NCI-H510A (cell line): ENCODE data around the gene CDK11B.
A peak's percentile ranks its signal among the peaks of the same experiment; 100 is the strongest.
"Not testable (repeated sequence)": the region's sequence is repeated elsewhere in the genome, so short reads cannot be mapped to it uniquely, and the experiment has no call there.

ENCODE experiments used
- DNase-seq: peaks from one replicate; lab custom pipeline; 2025; lab: John Stamatoyannopoulos, UW

Gene CDK11B

GRCh38 chr1:1658583-1659549, at the start of gene CDK11B:
Gene CDK11B, minus strand, starts transcription at chr1:1659004. Its CDS starts 1,519 bp downstream, at chr1:1657485.
- DNase-seq: peak; percentile 99

- DNase-seq: not testable (repeated sequence)
Observed at GRCh38 chr1:1707897-1708296, 49.1 kb upstream of the CDK11B start.

DNA sequence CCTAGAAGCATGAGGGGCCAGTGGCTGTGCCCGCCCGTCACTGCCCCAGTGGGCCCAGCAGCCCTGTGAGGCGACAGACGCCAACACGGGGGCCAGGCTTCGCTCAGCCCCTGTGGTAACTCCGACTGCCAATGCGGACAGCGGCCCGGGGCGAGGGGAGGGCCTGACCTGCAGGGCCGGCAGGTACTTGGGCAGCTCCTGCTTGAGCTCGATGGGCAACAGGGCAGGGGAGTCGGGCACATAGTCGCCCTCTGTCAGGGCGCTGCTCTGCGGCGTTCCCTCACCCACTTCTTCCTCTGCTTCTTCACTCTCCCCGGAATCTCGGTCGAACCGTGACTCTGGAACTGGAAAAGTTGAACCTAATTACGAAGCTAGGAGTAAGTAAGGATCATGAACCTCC, 48.4 kb upstream of the CDK11B start:
- DNase-seq: not testable (repeated sequence)

- not testable (repeated sequence) for DNase-seq
Observed at GRCh38 chr1:1705623-1706022, 46.8 kb upstream of the CDK11B start.

DNA sequence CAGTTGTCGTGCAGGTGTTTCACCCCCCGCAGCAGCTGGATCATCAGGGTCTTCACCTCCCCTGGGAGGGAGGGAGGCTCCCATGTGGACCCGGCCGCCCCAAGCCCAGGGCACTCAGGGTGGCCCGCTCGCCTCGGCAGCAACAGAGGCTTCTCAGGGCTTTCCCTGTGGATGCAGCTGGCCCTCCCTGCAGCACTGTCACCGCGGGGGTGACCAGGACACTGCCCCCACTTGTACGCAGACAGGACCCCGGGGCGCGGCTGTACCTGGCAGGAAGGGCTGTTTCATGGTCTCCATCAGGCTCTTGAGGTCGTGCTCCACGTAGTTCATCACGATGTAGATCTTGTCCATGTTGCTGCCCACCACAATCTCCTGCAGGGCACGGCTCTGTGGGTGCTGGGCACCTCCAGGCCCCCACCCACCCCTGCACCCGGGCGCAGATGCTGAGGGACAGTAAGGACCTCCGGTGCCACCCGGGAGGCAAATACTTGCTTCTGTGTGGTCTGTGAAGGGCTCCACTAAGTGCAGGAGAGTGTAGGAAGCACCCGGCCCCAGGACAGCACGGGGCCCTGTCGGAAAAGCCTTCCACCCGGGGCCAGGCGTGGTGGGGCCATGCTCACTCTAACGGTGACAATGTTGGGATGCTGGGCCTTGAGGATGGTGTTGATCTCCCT, 45.6 kb upstream of the CDK11B start:
- DNase-seq: not testable (repeated sequence)

- DNase-seq: no peak
Observed at GRCh38 chr1:1703796-1704195, 45.0 kb upstream of the CDK11B start.

DNA sequence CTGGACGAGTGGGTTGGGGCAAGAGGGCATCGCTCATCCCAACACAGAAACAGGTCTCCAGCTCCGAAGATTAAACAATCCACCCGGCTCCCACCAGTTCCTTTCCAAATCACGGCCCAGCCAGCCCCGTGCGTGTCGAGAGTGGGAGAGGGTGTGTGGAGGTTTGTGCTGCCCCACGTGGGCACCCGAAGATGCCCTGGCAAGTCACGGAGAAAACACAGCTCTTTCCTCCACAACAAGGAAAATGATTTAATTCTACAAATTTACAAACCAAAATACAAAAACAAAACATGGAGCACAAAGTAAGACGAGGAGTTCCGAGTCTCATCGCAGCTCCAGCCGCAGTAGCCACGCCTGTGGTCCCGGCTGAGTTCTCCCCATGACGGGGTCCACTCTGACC, 43.7 kb upstream of the CDK11B start:
- not testable (repeated sequence) for DNase-seq

DNA sequence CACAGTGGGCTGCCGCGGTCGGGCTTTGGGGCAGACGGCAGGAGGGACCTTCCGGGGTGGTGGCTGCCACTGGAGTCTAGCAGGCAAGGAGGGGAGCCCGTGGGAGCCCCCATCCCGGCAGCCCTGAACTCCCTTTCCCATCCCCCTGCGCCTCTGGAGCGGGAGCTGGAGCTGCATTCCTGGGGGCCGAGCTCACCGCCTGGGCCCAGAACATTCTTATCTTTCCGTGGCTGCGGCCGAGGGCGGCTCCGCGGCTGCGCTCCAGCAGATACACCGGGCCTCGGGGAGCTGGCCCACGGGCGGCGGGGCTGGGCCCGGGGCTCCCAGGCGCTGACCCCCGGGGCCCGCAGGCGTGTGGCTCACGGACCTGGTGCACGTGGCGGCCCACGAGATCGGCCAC, 41.8 kb upstream of the CDK11B start:
- DNase-seq: not testable (repeated sequence)

DNA sequence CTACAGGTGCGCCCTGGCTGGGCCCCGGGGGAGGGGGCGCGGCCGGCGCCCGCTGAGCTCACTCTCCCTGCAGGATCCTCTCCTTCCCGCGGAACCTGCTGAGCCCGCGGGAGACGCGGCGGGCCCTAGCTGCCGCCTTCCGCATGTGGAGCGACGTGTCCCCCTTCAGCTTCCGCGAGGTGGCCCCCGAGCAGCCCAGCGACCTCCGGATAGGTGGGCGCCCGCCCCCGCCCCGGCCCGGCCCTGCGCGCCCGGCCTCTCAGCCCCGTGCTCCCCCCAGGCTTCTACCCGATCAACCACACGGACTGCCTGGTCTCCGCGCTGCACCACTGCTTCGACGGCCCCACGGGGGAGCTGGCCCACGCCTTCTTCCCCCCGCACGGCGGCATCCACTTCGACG, 41.3 kb upstream of the CDK11B start:
- not testable (repeated sequence) for DNase-seq

GRCh38 chr1:1699061-1699460, 40.3 kb upstream of the CDK11B start:
- not testable (repeated sequence) for DNase-seq

DNA sequence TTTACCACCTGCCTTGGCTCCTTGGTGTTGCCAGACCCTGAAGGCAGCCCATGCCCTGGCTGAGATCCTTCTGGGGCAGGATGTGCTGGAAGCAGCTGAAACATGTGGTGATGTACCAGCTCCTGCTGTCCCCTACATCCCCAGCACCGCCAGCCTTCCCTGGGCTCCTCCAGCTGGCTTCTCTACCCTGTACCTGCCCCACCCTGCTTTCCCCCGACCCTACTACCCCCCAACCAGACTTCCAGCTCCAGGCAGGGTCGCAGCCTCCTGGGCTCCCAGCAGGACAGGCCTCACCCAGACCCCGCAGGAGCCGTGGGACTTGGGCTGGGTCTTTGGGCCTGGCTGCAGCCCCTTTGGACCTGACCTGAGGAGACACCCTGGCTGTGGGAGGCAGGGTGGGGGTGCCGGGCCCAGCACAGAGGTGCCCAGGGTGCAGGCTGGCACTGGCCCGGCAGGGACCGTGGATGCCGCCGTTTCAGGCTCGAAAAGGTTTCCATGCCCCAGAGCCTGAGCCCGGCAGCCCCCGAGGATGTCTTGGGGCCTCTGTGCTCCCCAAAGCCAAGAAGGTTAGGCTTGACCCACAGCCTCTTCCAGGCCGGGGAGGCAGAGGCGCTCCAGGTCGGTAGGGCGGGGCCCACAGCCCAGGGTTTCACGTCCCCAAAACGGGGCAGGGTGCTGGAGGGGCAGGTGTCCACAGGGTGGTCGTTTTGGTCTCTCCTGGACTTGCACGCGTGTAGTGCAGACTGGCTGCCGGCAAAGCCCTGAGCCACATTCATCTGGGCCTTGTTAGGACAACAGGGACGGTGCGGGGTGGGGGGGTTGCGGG, 38.8 kb upstream of the CDK11B start:
- not testable (repeated sequence) for DNase-seq

DNA sequence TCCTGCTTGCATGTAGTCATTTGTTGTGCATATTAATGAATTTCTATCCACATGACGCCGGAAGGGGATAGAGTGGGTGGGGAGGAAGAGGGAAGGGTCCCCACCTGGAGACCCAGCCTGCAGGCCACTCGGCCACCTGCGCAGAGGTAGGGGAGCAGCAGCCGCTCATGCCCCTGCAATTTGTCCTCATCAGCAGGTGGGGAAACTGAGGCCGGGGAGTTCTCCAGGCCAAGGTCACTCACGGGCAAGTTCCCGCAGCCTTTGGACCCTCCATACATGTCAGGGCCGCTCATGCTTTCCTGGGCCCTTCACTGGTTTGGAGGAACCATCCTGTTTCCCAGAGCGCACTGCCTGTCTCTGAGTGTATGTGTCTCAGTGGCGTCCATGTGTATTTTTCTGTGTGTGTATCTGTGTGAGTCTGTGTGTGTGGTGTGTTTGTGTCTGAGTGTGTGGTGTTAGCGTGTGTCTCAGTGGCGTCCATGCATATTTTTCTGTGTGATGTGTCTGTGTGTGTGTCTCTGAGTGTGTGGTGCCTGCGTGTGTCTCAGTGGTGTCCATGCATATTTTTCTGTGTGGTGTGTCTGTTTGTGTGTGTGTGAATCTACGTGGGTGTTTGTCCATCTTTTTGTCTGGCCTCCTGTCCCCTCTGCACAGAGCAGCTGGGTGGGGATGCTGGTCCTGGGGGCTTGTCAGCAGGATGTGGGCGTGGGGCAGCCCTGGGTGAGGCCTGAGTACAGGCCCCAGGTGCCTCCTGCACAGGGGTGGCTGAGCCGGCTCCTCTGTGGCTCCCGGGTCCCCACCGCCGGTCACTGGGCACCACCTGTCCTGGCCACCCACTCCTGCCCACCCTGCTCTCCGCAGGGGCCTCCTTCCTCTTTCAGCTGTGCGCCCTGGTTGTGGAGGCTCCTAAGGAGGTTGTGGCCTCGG, 37.9 kb upstream of the CDK11B start:
- not testable (repeated sequence) for DNase-seq

DNA sequence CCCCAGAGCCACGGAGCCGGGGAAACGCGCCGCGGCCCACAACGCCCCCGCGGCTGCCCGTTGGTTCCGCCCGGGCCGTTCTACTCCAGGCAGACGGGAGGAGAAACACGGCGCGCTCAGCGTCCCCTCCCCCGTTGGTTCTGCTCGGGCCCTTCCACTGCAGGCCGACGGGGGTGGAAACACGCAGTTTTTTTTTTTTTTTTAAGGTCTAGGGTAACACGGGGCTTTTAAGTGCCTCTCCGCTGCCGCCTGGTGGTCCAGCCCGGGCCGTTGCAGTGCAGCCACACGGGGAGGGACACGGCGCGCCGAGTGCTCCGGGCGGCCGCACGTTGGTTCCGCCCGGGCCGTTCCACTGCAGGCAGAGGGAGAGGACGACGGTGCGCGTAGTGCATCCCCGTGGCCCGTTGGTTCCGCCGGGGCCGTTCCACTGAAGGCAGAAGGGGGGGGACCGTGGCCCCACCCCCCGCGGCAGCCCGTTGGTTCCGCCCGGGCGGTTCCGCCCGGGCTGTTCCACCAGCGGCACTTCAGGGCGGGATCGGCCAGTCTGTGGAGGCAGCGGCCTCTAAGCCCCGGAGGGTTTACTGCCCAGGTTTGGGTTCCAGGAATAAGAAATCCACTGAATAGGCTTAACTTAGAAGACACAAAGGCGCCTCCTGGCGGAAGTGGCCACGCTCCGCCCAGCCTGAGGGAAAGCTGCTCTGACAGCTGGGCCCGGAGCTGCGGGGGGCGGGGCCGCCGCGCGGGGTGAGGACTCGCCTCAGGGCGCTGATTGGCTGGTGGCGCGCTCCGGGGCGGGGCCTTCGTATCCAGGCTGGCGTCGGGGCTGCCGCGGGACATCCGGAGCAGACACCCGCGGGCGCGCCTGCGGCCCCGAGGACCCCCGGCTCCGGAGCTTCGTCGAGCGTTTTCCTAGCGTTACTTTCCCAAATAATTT, 34.2 kb upstream of the CDK11B start, which contains the start of gene SLC35E2B:
SLC35E2B (minus strand) TSS at position 82 of the 934 bp plus-strand sequence. CDS start 16,096 bp downstream, outside the sequence.
- peak; percentile 99 for DNase-seq

- DNase-seq: peak; percentile 94
Observed at GRCh38 chr1:1692324-1692713, 33.5 kb upstream of the CDK11B start.

- not testable (repeated sequence) for DNase-seq
Observed at GRCh38 chr1:1691443-1691842, 32.6 kb upstream of the CDK11B start.

- DNase-seq: not testable (repeated sequence)
Observed at GRCh38 chr1:1689526-1689925, 30.7 kb upstream of the CDK11B start.

DNA sequence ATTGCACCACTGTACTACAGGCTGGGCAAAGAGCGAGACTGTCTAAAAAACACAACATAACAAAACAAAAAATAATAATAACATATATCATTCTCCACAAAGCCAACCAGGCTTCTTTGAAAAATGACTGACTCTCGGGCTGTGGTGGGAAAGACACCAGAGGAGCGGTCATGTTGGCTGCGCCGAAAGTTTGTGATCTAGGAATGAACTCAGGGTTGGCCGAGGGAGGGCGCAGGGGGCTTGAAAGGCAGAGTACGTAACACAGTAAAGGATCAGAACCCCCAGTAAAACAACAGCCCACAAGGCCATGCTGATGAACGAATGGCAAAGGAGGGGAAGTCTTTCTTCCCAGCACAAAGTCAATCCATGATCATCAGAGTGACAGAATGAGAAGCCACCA, 29.0 kb upstream of the CDK11B start:
- no peak for DNase-seq

GRCh38 chr1:1684031-1684681, 25.4 kb upstream of the CDK11B start:
- no peak for DNase-seq
